ENCODE results near the gene RGS11. TPM values are rescaled to one million over a fixed set of nuclear protein-coding genes. Genes with fewer than 3 reads are reported as not detected.

RGS11 gene
- total RNA-seq, 1 donor = 1.2 TPM

DNA sequence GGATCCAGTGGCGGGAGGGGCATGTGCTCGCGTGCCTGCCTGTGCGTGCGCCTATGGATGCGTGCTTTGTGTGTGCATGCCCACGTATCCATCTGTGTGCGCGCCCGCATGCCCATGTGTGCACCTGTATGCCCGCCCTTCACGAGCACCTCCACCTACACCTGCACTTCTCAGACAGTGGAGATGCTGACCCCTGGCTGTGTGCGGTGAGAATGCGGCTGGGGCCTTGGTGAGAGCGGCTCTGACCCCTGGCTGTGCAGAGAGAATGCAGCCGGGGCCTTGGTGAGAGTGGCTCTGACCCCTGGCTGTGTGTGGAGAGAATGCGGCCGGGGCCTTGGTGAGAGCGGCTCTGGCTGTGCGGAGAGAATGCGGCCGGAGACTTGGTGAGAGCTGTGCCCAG, 42.9 kb upstream of the RGS11 start:
- TF ChIP-seq CTCF (IDR thresholded peaks at IDR 0.05; ENCODE audit: insufficient read depth, low read length) = no peak
- no peak overlapping the region for H3K4me3 ChIP-seq (ENCODE audit: low read depth, low read length)
- DNase-seq (ENCODE audit: low read depth) = no peak

DNA sequence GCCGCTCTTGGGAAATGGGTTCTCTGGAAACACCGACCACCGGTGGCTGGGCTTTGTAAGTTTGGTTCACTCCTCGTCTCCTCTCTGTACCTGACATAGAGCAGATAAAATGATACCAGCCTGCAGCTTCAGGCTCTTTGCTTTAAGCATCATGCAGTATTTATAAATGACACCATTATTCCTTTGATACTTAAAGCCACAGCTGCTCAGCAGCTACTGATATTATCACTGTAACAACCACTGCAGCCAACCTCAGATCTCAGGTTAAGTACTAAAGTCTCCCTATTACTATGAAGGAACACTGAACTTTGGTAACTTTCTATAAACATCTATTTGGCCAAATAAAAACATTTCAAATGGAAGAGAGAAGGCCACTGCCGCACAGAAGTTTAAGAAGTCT, 41.8 kb upstream of the RGS11 start:
- no peak for TF ChIP-seq CTCF (IDR thresholded peaks at IDR 0.05; ENCODE audit: insufficient read depth, low read length)
- no peak for DNase-seq (ENCODE audit: low read depth)
- no peak overlapping the region for H3K4me3 ChIP-seq (ENCODE audit: low read depth, low read length)

DNA sequence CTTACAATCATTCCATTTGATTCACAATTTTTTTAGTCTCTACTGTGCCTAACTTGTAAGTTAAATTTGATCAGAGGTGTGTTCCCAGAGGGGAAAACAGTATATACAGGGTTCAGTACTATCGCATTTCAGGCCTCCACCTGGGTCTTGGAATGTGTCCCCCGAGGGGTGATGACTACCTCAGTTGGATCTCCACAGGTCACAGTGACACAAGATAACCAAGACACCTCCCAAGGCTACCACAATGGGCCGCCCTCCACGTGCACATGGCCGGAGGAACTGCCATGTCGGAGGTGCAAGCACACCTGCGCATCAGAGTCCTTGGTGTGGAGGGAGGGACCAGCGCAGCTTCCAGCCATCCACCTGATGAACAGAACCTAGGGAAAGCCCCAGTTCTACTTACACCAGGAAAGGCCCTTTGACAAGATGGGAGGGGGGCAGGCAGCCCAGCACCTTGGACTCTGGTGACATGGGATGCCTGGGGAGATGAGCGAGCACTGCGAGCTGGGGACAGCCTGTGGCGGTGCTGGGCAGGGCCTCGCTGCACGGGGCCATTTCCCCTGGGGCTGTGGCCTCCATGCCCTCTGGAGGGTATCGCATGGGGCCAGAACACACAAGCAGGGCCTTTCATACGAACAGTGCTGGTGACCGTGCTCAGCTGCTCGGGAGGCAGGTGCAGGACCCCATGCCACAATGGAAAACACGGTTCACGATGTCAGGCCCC, 41.2 kb upstream of the RGS11 start:
- H3K4me3 ChIP-seq (ENCODE audit: low read depth, low read length) = no peak overlapping the region
- TF ChIP-seq CTCF (IDR thresholded peaks at IDR 0.05; ENCODE audit: insufficient read depth, low read length) = no peak
- no peak for DNase-seq (ENCODE audit: low read depth)

DNA sequence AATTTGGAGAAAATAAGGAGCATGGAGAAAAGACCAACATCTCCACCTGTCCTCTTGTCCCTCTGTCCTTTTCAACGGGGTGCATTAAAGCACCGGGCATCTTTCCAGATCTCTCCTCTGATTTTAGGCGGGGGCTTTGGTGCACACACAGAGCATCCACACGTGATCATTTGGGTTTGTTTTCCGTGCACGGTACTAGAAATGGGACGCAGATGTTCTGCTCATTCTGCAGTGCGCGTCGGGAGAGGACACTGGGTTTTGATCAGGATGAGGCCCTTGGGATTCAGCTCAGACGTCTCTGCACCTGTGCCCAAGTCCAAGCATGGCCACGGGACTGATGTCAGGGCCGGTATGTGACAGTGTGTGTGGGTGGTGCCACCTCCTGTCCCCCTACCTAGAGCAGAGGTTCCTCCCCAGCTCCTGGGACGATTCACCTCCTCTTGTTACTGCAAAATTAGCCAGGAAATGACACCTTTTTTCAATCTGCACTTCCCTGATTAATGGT, 39.1 kb upstream of the RGS11 start:
- no peak for TF ChIP-seq CTCF (IDR thresholded peaks at IDR 0.05; ENCODE audit: insufficient read depth, low read length)
- DNase-seq (ENCODE audit: low read depth) = no peak
- H3K4me3 ChIP-seq (ENCODE audit: low read depth, low read length) = no peak overlapping the region

DNA sequence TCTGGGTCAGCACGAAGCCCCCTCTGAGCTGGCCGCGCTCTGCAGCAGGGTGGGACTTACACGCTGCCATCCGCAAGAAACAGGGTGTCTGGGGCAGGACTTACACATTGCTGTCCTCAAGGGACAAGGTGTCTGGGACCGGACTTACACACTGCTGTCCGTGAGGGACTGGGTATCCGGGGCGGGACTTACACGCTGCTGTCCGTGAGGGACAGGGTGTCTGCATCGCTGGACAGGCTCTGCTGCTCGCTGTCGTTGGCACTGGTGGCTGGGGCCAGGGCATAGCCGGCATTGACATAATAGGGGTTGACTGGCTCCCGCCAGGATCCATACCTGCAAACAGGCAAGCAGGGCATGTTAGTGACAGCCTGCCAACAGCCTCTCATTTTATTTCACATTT, 38.6 kb upstream of the RGS11 start:
- no peak for TF ChIP-seq CTCF (IDR thresholded peaks at IDR 0.05; ENCODE audit: insufficient read depth, low read length)
- no peak for DNase-seq (ENCODE audit: low read depth)
- no peak overlapping the region for H3K4me3 ChIP-seq (ENCODE audit: low read depth, low read length)

DNA sequence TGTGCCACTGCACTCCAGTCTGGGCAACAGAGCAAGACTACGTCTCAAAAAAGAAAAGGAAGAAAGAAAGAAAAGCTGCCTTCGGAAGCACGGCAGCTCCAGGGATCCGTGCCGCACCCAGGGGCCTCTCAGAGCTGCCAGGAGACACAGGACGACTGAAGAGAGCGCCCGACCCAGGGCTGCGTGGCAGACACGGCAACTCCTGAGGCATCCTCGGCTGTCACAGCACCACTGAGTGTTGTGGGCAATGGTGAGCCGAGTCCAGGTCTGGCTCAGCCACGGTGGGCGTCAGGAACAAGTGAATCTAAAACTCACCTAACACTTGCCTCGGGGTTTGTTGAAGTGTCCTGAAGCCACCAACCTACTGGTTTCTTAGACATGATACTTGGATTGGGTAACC, 36.0 kb upstream of the RGS11 start:
- TF ChIP-seq CTCF (IDR thresholded peaks at IDR 0.05; ENCODE audit: insufficient read depth, low read length) = no peak
- H3K4me3 ChIP-seq (ENCODE audit: low read depth, low read length) = no peak overlapping the region
- no peak for DNase-seq (ENCODE audit: low read depth)

DNA sequence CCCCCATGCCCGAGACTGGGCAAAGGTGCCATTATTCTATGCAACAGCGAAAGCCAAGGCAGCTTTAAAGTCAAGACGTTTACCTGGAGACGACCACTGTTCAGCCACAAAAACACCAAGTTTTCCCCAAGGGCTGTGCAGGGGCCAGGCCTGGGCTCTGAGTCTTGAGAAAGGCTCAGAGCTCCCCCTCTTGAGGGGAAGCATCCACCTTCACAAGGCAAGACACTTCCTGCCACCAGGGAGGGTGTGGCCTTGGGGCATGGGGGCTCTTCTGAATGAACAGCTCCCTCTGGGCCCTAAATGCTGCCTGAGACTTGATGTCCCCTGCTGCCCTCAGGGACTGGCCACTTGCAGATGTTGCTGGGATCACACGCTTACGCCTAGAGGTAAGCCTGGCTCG, 33.7 kb upstream of the RGS11 start:
- no peak for DNase-seq (ENCODE audit: low read depth)
- TF ChIP-seq CTCF (IDR thresholded peaks at IDR 0.05; ENCODE audit: insufficient read depth, low read length) = no peak
- H3K4me3 ChIP-seq (ENCODE audit: low read depth, low read length) = no peak overlapping the region
